ENCODE data around the gene GLI1.
"Not testable (repeated sequence)": the region's sequence is repeated elsewhere in the genome, so short reads cannot be mapped to it uniquely, and the experiment has no call there.

The GLI1 gene

DNA sequence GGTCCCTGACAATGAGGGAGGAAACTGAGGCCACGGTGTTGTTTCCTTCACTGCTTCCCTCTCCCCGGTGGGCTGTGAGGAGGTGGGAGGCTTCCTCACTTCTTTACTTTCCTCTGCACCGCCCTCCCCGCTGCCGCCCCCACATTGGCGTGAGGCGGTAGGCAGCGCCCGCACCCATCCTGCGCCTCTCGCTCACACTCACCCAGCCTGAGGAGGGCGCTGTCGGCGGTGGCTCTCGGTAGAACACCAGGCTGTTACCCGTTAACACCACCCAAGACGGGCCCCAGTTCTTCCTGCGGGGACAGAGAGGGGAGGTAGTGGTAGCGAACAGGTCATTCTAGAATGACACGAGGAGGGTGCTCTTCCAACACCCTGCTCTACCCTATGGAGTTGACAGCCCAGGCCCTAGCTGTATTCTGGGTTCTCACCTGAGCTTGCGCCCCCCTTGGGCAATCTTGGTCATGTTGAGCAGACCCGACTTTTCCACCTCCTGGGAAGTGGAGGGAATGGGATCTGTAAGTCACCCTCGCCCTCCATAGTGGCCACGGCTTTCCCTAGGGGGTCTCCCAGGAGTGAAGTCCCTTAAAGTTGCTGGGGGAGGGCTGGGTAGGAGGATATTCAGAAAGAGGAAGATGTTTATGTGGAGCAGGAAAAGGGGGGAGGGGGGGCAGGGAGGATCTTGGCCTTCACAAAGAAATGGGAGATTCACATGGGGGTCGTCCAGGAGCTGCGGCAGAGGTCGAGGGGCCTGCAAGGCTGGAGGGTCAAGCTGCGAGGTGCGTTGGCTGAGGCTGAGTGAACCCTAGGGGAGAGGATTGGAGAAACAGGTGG, 16.8 kb downstream of the GLI1 start:
- no peak for DNase-seq

DNA sequence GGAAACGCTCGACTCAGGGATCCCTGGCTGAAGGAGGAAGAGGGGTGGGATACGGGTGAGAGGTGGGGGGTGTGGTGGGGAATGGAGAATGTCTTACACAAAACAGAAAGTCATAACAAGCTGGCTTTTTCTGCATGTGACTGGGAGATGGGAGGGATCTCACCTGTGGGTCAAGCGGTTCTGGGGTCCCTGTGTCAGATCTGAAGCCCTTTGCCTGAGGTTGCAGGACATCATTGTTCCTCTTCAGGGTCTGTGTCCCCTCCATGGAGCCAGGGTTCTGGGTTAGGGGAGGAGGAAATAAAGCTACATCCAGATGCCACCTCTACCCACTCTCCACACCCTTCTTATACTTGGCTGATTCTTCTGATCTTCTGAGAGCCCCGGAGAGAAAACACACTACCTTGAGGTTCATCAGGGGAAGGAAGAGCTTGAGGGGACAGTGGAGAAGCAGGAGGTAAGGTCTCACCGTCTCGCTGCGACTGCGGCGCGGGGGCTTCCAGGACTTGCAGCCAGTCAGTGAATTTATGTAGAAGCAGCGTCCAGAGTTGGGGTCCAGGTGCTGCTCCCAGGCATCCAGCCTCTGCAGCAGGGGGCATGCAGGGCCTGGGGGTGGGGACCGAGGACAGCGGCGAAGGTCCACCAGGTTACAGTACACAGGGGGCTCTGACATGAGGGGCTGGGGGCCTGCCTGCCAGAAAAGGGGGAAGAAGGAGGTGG, 17.6 kb downstream of the GLI1 start:
- DNase-seq = no peak

DNA sequence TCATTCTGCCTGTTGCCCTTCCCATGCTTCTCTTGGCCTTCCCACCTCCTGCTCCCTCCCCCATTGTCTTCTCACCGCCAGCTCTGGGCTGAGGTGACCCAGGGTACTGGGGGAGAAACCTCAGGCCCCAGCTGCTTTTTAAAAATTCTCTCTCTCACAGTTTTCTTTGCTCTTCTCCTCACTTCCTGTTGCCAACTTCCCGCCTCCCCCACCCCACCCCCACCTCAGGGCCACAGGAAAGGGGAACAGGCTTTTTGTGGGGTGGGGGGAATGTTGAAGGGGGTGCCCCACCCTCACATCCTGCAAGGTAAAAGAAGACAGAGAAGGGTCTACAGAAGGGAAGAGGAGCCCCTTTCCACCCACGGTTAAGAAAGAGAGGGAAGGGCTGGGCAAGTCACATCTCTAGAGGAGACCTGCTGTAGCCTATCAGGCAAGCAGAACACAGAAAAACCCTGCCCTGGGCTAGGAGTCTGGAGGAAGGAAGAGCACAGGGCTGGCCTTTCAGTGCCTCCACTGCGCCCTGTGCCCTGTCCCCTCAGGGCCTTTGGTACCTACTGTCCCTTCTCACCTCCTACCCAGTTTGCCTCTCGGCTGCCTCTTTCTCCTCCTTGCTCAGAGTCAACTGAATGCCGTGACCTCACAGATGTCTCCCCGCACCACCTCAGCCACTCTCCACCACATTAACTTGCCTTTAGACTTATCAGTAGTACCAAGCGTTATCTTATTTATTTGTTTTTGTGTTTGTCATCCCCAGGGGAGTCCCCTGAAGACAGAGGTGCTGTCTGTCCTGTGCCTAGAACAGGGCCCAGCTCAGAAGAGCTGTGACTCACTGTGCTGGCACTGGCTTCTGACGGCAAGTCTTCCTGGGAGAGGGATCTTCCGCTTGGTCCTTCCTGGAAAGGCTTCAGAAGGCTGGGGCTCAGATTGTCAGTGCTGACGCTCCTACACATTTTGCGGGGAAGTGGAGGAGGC, 18.4 kb downstream of the GLI1 start:
- no peak for DNase-seq

DNA sequence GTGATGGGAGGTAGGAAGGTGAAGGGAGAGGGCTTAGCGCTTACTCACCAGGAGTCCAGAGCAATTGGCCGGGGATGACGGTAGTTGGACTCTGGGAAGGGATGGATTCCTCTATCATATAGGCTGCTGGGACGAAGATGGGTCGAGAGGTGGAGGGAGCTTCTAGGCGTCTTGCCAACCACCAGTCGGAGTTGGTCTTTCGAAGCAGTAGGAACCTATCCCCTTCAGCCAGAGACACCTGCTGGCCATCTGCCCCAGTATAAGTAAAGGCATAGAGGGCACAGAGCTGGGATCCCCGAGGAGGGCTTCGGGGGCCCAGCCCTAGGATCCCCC, 19.4 kb downstream of the GLI1 start:
- DNase-seq = no peak

DNA sequence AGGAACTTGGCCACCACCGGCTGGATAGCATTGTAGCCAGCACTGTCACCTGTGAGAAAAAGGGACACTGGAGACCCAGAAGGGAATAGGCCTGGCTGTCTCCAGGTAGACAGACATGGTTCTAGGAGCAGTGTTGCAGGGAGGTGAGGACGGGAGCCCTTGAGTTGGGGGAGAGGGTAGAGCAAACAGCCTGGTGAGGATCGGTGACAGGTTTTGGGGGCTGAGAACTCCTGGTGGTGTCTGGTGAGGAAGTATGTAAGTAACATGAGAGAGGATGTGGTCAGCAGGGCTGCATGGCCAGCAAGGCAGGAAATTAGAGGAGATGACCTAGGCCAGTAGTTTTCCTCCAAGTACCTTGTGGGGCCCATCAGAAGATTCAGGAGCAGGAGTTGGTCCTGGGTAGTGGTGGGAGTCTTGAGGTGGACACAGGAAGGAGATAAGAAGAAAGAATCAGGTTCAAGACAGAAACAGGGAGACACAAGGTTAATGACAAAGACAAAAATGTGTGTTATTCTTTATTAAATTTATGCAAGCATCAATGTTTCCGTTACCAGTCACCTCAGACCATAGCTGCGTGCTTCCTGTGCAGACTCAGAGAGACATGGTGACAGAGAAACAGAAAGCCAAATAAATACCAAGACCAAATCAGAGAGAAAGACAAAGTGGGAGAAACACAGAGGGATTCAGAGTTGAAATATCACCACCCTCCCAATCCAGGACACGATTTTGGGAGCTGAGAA, 20.0 kb downstream of the GLI1 start, which contains the start of gene ARHGAP9:
Gene ARHGAP9, minus strand, starts transcription at position 491 of the 740 bp plus-strand sequence. Its CDS starts 460 bp downstream, at position 31.
- no peak for DNase-seq

DNA sequence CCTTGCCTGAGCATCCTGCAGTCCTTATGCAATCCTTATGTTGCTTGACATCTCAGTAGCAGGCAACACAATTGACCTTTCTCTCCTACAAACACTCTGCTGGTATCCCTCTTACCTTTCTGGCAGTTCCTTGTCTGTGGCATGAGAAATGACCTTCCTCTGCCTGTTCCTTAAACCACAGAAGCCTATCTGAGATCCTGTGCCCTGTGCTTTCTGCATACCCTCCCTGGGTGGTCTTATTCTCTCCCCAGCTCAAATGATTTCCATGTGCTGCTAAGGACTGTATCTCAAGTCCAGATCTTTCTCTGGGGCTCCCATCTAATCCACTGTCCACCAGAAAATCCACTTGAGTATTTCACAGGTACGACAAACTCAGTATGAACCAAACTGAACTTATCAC, 22.1 kb downstream of the GLI1 start:
- DNase-seq = no peak

DNA sequence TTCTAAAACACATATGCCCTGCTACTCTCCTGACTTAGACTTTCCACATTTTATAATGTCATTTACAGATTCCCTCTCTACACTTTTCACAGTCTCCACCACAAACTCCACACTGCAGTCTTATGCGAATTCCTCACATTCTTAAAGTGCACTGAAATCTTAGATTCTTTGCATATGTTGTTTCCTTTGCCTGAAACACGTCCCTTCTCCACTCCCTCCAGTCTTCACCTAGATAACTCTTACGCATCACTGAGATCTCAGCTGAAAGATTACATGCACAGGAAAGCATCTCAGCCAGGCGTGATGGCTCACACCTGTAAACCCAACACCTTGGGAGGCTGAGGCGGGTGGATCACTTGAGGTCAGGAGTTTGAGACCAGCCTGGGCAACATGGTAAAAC, 23.9 kb downstream of the GLI1 start:
- no peak for DNase-seq

DNA sequence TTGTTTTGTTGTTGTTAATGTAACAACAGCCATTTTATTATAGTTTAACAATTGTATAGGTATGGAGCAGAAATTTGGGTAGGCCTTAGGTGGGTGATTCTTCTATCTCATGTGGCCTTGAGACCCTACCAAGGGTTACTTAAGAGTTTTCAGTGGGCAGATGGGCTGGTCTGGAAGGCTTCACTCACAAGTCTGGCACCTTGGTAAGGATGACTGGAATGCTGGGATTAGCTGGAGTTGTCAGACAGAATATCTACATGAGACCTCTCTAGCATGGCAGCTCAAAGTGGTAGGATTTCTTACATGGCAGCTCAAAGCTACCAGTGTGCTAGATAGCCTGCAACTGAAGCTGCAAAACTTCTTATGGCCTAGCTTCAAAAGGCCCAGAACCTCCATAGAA, 26.1 kb downstream of the GLI1 start:
- no peak for DNase-seq

DNA sequence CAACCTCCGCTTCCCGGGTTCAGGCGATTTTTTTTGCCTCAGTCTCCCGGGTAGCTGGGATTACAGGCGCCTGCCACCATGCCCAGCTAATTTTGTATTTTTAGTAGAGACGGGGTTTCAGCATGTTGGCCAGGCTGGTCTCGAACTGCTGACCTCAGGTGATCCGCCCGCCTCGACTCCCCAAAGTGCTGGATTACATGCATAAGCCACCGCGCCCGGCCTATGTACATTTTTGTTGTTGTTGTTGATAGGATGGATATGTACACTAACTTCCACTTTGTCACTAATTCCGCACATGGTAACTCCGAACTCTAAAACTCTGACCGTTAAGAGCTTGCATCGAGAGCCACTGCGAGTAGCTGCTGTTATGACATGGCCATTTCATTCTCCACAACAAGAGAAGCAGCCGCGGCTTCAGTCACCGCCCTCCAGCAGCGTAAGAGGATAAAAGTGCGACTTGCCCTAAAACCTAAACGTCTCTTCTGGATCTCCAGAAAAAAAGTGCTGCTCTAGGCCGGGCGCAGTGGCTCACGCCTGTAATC, 27.5 kb downstream of the GLI1 start:
- DNase-seq = no peak

DNA sequence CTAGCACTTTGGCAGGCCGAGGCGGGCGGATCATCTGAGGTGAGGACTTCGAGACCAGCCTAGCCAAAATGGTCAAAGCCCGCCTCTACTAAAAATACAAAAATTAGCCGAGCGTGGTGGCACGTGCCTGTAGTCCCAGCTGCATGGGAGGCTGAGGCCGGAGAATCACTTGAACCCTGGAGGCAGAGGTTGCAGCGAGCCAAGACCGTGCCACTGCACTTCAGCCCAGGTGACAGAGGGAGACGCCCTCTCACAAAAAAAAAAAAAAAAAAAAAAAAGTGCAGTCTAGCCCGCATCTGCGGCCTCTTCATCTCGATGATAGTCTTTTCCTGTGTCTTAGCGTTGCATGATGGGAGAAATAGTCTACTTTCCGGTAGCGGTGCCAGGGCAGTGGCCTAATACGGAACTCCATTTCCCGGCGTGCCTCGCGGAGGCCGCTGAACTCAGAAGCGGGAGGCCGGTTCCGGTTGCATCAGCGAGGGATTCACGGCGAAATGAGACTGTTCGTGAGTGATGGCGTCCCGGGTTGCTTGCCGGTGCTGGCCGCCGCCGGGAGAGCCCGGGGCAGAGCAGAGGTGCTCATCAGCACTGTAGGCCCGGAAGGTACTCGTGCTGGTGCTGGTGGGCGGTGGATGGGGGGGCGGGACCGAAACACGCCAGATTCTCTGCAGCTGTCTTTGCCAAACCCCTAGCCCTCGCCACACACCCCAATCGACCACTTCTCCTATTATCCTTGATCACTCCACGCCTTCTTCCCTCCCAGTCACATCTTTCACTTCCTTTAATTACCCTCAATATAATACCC, 28.2 kb downstream of the GLI1 start, which contains the start of gene MARS1:
Gene MARS1, plus strand, starts transcription at position 472 of the 805 bp plus-strand sequence. Its CDS starts 23 bp downstream, at position 495.
- peak; percentile 94 to 98 for DNase-seq

DNA sequence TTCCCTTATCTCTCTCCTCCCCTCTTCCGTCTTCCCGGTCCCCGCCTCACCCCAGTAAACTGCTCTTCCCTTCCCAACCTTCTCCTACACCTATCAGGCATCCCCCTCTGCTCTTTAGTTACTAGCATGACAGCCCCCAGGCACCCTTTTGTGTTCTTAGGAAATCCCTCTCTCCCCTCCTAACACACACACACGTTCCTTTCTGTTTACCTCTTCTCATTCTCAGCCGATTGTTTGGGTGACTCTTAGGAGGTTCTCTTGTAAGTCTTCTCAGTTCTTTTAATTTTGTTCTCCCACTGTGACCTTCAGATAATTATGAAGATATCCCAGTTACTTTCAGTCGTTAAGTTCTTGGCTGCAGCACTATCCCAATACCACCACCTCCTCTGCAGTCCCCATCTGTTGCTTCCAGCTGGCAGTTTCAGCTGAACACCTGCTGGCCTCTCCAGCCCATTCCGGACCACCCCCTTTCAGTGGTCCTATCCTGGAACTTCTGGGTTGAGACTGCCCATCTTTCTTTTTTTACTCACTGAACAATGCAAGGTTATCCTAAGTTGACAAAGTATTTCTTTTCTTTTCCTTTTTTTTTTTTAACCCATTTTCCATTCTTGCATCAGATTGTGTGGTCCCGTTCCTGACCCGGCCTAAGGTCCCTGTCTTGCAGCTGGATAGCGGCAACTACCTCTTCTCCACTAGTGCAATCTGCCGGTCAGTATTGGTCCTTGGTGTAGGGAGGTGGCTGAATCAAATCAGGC, 29.0 kb downstream of the GLI1 start:
- no peak for DNase-seq

DNA sequence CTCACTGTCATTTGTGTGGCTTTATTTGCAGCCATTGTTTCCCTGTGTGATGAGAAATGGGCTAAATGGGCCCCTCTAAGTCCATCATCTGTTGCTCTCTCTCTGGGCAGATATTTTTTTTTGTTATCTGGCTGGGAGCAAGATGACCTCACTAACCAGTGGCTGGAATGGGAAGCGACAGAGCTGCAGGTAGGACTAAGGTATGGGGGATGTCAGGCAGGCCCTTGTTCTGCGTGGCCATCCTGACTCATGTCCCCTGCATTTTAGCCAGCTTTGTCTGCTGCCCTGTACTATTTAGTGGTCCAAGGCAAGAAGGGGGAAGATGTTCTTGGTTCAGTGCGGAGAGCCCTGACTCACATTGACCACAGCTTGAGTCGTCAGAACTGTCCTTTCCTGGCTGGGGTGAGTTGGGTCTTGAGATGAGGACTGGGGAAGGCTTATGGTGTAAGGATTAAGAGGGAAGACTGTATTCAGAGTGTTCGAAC, 29.6 kb downstream of the GLI1 start:
- DNase-seq = no peak

DNA sequence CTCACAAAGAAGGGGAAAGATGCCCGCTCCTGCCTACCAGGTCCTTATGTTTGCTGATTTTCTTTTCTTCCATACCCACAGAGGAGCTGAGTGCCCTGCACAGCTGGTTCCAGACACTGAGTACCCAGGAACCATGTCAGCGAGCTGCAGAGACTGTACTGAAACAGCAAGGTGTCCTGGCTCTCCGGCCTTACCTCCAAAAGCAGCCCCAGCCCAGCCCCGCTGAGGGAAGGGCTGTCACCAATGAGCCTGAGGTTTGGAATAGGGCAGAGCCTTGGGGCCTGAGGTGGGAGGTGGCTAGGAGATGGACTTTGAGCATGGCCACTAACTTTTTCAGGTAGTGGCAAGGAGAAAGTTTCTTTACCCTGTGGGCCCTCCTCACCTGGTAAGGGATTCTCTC, 30.5 kb downstream of the GLI1 start:
- no peak for DNase-seq

DNA sequence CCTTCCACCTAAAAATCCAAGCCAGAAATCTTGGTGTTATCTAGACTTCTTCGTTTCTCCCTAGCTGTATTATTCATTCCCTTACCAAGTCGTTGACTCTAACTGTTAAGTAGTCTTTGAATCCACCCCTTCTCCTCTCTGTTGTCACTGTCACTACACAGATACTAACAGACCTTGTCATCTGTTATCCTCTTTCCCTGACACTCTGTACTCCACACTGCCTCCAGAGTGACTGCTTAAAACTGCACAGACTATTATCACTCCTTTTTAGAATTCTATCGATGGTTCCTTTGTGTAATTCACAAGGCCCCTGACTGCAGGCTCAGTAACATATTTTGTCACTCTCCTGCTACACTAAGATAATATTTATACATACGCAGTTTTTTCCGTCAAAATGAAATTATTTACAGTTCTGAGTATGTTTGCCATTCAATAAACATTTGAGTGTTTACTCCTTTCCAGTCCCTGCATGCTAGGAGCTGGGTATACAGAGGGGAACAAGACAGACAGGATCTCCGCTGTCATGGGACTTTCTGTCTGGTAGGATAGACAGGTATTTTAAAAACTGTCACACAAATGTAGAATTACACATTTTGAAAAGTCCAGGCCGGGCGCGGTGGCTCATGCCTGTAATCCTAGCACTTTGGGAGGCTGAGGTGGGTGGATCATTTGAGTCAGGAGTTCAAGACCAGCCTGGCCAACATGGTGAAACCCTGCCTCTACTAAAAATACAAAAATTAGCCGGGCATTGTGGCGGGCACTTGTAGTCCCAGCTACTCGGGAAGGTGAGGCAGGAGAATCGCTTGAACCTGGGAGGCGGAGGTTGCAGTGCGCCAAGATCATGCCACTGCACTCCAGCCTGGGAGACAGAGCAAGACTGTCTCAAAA, 32.1 kb downstream of the GLI1 start:
- peak in 1 of 2 experiments; percentile 49 for DNase-seq

DNA sequence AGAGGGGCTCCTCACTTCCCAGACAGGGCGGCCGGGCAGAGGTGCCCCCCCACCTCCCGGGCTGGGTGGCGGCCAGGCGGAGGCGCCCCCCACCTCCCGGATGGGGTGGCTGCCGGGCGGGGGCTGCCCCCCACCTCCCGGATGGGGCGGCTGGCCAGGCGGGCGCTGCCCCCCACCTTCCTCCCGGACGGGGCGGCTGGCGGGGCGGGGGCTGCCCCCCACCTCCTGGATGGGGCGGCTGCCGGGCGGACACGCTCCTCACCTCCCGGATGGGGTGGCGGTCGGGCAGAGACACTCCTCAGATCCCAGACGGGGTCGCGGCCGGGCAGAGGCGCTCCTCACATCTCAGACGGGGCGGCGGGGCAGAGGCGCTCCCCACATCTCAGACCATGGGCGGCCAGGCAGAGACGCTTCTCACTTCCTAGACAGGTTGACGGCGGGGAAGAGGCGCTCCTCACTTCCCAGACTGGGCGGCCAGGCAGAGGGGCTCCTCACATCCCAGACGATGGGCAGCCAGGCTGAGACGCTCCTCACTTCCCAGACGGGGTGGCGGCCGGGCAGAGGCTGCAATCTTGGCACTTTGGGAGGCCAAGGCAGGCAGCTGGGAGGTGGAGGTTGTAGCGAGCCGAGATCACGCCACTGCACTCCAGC, 35.6 kb downstream of the GLI1 start:
- not testable (repeated sequence) for DNase-seq

DNA sequence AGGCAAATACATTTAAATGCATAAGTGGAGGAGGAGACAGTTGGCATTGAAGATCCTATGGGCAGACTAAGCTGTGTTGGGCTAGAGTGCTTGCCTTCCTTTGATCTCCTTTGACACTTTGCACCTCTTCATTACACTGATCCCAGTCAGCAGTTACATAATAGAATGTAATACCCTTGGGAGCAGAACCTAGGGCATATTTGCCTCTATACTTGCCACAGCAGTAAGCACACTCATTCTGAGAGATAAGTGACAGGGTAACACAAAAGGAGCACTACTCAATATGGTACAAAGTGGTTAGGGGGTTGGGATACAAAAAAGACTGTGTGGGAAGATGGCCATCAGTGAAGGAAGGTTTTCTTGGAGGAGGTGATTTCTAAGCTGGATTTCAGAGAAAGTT, 37.2 kb downstream of the GLI1 start:
- no peak for DNase-seq

DNA sequence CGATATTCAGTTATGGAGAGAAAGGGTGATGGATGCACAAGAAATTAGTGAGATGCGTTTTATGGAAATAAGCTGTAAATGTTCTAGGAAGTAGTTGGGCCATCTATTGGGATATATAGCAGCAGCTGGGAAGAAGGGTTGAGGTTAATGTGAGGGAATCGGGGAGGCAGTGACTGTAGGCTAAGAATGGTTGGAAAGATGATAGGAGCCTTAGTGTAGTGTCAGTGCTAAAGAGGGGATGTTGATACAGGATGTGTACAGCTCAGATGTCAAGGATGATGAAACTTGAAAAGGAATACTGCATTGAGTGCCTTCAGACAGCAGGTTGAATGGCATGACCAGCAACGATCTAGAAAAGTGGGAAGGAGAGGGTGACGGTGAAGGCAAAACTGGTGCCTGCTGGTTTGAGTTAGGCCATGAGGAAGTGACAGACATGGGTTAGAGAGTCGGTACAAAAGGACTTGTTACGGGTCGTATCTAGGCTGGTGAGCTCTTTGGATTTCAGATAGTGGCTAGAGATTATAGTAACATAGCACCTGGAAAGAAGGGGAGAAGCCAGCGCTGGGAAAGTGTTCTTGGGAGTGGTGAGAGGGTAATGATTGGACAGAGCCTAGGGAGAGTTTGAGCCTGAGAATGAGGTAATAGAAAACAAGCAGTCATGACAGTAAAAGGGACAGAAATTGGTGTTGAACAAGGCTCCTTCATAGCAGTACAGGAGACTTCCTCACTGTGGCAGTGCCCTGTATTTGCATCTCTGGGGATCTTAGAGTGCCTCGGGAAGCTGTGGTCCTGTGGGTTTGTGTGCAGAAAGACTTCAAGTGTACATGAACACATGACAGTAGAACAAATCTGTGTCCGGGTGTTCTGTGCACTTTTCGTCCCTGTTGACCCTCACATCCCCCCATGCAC, 37.9 kb downstream of the GLI1 start:
- no peak for DNase-seq

DNA sequence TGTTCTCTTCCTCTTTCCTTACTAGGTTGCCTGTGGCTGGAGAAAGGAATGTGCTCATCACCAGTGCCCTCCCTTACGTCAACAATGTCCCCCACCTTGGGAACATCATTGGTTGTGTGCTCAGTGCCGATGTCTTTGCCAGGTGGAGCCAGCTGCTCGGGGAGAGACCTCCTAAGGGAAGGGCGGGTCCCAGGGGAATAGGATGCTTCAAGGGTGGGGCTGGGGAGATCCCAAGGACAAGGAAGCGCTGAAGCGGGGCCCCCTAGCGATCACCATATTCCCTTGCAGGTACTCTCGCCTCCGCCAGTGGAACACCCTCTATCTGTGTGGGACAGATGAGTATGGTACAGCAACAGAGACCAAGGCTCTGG, 38.5 kb downstream of the GLI1 start:
- no peak for DNase-seq
